Measurements from ENCODE around the gene PARD3B. TPM values are rescaled to one million over a fixed set of nuclear protein-coding genes. Genes with fewer than 3 reads are reported as not detected.

Gene PARD3B
- total RNA-seq, 1 experiment from 2014 or later, result 3.6 TPM

GRCh38 chr2:205259121-205259520 lies 713.8 kb downstream of the PARD3B start:
- TF ChIP-seq SIN3A (IDR thresholded peaks at IDR 0.05; ENCODE audit: borderline replicate concordance, insufficient read depth, low read depth, low read length) (no peak), POLR2AphosphoS5 (IDR thresholded peaks at IDR 0.05; ENCODE audit: low read depth, low read length) (no peak), REST (IDR thresholded peaks at IDR 0.05; ENCODE audit: insufficient read depth in 1 of 2, low read depth in 2 of 2, low read length in 1 of 2) (no peak), CTCF (IDR thresholded peaks at IDR 0.05) (no peak), TCF7L2 (IDR thresholded peaks at IDR 0.05; ENCODE audit: low read depth, low read length) (no peak)
- no TSS peak for BruUV-seq (replicated peaks)
- POLR2A ChIA-PET, result no interaction called here
- in situ Hi-C loops (cut with HindIII; ENCODE audit: low pct_unique_long_range_greater_than_20kb, low sequenced_read_pairs), result no loop called here
- CTCF ChIA-PET, result no interaction called here
- Histone ChIP-seq H3K27ac (ENCODE audit: low read length) (no peak overlapping the region), H3K36me3 (ENCODE audit: control insufficient read depth, insufficient read depth, low read length) (no peaks in the 10 kb centered on the region), H3K4me3 (ENCODE audit: low read depth in 2 of 2, low read length in 2 of 2) (no peak overlapping the region), H3K27me3 (ENCODE audit: control insufficient read depth, insufficient read depth, low read length) (no peaks in the 10 kb centered on the region), H3K4me1 (ENCODE audit: control insufficient read depth, insufficient read depth, low read length) (no peaks in the 10 kb centered on the region), H3K9me3 (ENCODE audit: control insufficient read depth, insufficient read depth, low read depth, low read length) (no peaks in the 10 kb centered on the region)
- intact Hi-C loops (cut with micrococcal nuclease; ENCODE audit: unreplicated experiment), result no loop called here
- no peak for DNase-seq (ENCODE audit: low read depth, low spot score)
- ATAC-seq, result no peak

- DNase-seq (ENCODE audit: low read depth, low spot score) (no peak), ATAC-seq (no peak)
- Histone ChIP-seq H3K9me3 (ENCODE audit: control insufficient read depth, insufficient read depth, low read depth, low read length) (no peaks in the 10 kb centered on the region), H3K4me1 (ENCODE audit: control insufficient read depth, insufficient read depth, low read length) (no peaks in the 10 kb centered on the region), H3K36me3 (ENCODE audit: control insufficient read depth, insufficient read depth, low read length) (no peaks in the 10 kb centered on the region), H3K4me3 (ENCODE audit: low read depth in 2 of 2, low read length in 2 of 2) (no peak overlapping the region), H3K27me3 (ENCODE audit: control insufficient read depth, insufficient read depth, low read length) (no peaks in the 10 kb centered on the region), H3K27ac (ENCODE audit: low read length) (no peak overlapping the region)
- TF ChIP-seq SIN3A (IDR thresholded peaks at IDR 0.05; ENCODE audit: borderline replicate concordance, insufficient read depth, low read depth, low read length) (no peak), TCF7L2 (IDR thresholded peaks at IDR 0.05; ENCODE audit: low read depth, low read length) (no peak), REST (IDR thresholded peaks at IDR 0.05; ENCODE audit: insufficient read depth in 1 of 2, low read depth in 2 of 2, low read length in 1 of 2) (no peak), CTCF (IDR thresholded peaks at IDR 0.05) (no peak), POLR2AphosphoS5 (IDR thresholded peaks at IDR 0.05; ENCODE audit: low read depth, low read length) (no peak)
- in situ Hi-C loops (cut with HindIII; ENCODE audit: low pct_unique_long_range_greater_than_20kb, low sequenced_read_pairs) (no loop called here), intact Hi-C loops (cut with micrococcal nuclease; ENCODE audit: unreplicated experiment) (no loop called here)
- POLR2A ChIA-PET, result no interaction called here
- no TSS peak for BruUV-seq (replicated peaks)
- CTCF ChIA-PET, result no interaction called here
Observed at GRCh38 chr2:205261516-205262020, 716.3 kb downstream of the PARD3B start.

Data from Panc1 (cell line).